PC-9 (cell line): ENCODE data around the gene SCAP.

Experiments used
- CTCF ChIP-seq: fragments of 200-600 bp; sonication (generic); conservative IDR thresholded peaks from 2 replicates; pipeline ENCODE4 v1.6.1; 2017; ENCODE audit warnings: mixed run types, antibody characterized with exemption, mild to moderate bottlenecking, moderate library complexity
- EZH2 ChIP-seq: fragments of 200-600 bp; sonication (generic); IDR thresholded peaks from 2 replicates; pipeline ENCODE4 v1.8.0; 2017; ENCODE audit warnings: antibody characterized with exemption, low read depth

- TF ChIP-seq CTCF: no peak
- no peak for TF ChIP-seq EZH2
Observed at GRCh38 chr3:47425383-47425778, 50.4 kb downstream of the SCAP start.
